H4 (cell line): ENCODE results near the gene NPHS2. TPM values are rescaled to one million over a fixed set of nuclear protein-coding genes. Genes with fewer than 3 reads are reported as not detected.
"Not testable (repeated sequence)": the region's sequence is repeated elsewhere in the genome, so short reads cannot be mapped to it uniquely, and the experiment has no call there.

Experiments used
- DNase-seq: peaks from one replicate; pipeline ENCODE4 v3.0.0-alpha.2; 2015; ENCODE audit warnings: low spot score
- total RNA-seq: library from RNA; depleted of rRNA; stranded (reverse); fragments of >200 nt; shearing (Covaris generic); gene quantifications from 2 replicates; pipeline ENCODE4 v1.2.3, GENCODE V29; 2014; rRNA removed

The NPHS2 gene
- total RNA-seq, 1 experiment from 2014 or later: not detected

DNA sequence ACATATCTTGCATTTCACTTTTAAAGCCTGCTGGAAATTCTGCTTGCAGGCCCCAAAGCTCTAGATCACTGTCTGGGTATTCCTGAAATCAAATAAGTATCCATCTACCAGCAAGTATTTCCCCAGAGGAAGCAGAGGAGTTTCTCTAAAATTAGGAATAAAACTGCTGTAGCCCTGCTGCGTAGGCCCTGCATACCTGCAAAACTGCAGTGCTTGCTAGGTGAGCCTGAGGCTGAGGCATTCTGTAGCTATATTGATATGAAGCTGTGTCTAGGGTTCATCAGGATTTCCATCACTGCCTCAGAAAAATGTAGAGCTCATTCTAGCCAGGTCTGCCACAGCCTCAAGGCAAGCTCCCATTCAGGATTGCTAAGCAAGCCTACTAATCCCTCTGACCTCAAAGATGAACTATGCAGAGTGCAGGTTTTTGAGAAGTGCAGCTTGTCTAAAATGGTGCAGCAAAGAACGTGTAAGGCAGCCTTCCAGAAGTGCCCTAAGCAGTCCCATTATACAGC lies 28.7 kb downstream of the NPHS2 start:
- DNase-seq: no peak

DNA sequence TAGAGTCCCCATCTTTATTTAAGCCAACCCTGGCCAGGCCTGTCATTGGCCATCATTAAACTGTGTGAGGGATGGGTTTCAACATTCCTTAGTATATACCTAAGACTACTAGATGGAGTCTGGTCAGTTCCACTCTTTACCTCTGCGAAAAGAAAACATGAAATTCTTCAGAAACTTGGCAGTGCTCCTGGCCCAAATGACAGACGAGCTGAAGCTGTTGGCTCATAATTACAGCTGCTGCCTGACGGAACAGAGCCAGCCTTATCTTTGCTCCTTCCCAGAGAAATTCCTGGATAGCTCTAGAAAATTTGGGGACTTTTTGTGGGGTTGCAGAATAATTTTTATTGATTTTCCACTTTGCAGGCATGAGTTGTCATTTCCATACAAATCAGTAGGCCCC lies 30.4 kb downstream of the NPHS2 start:
- DNase-seq: no peak

DNA sequence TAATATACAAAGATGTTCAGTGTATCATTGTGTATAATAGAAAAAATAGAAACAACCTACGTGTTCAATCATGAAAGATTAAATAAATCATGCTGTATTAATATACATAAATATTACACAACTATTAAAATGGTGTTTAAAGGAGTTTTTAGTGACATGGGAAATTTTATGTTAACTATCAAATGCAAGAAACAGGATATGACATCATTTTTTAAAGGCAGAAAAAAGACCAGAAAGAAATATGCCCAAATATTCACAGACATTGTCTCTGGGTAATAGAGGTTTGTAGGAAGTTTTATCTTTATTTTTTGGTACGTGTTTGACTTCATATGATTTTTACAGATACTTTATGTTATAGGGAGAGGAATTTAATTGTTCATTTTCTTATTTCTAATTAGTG lies 34.0 kb downstream of the NPHS2 start:
- DNase-seq: no peak

DNA sequence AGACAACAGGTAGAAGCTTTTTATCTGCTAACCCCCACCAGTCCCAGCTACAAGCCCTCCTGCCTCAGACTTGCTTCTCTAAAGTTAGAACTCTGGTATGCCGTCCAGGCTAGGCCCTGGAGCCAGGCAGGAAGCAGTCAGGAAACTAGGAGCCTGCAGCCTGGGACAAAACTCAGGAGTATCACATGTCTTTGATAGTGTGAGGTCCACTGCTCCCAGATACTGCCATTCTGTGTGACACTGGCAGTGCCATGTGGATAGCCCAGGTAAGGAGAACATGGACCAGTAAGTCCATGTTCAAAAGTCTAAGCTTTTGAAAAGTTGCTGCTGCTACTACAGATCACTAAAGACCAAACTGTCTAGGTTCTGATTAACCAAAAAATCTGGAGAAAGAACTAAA lies 45.4 kb downstream of the NPHS2 start:
- no peak for DNase-seq

DNA sequence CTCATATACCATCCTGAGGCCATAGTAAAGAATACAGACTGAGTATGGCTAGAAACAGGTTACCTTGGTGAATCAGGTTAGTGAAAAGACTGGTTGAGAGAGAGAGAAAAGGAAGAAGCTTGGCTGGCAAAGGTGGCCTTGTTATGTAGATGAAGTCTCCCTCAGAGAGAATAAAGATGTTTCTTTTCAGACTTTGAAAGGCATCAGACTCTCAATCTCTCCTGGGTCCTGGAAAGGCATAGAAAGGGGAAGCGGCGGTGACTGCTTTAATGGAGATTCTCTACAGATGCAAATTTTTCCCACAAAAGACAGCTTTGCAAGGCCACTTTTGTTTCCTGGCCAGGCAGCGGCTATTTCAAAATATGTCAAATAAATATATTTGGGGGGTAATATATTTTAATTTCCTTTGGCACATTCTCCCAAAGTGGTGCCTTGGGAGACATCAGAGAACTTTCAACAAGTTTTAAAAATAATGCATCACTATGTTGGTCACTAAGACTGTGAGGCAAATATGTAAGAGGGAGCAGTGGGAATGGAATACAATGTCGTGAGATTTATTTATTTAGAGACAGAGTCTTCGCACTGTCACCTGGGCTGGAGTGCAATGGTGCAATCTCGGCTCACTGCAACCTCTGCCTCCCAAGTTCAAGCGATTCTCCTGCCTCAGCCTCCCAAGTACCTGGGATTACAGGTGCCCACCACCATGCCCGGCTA lies 46.1 kb downstream of the NPHS2 start:
- DNase-seq: no peak

DNA sequence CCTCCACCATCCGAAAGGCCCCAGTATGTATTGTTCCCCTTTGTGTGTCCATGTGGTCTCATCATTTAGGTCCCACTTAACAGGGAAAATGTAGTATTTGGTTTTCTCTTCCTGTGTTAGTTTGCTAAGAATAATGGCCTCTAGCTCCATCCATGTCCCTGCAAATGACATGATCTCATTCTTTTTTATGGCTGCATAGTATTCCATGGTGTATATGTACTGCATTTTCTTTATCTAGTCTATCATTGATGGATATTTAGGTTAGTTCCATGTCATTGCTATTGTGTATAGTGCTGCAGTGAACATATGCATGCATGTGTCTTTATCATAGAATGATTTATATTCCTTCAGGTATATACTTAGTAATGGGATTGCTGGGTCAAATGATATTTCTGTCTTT lies 57.2 kb downstream of the NPHS2 start:
- DNase-seq: not testable (repeated sequence)

DNA sequence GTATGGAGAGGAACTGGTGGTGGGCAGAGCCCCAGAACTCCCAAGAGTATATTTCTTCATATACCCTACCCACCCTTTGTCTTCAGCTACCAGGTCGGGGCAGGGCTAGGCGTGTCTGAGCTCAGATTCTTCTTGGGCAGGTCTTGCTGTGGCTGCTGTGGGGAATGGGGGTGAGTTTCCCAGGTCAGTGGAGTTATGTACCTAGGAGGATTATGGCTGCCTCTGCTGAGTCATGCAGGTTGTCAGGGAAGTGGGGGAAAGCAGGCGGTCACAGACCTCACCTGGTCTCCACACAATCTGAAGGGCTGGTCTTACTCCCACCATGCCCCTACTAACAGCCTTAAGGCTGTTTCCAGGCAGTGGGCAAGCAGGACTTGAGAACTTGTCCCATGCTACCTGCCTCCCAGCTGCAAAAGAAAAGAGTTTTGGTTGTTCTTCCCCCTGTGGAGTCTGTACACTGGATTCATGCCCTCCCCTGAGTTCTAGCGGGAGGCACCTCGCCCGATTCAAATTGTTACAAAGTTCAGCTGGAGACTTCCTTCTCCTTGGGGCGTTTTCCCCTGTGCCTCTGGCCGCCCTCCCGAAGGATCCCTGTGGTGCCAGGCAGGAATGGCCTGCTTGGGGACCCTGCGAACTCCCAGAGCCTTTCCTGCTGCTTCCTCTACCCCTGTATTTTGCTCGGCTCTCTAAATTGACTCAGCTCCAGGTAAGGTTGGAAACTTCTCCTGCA lies 58.6 kb downstream of the NPHS2 start:
- no peak for DNase-seq

DNA sequence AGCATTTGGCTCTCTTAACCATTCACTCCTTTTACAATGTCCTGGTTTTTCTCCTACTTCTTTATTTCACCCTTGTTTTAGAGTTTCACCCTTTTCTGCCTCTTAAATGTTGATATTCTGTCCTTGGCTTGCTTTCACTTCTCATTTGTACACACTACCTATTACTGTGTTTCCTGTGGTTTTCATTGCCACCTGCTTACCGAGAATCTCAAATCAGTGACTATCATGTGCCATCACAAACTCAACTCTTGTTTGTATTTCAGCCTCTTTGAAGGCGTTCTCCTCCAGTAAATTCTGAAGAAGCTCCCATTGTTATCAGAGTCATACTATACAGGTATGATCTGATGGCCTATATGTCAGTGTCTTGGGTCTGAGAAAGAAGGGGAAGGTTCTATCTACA lies 65.7 kb downstream of the NPHS2 start:
- no peak for DNase-seq

DNA sequence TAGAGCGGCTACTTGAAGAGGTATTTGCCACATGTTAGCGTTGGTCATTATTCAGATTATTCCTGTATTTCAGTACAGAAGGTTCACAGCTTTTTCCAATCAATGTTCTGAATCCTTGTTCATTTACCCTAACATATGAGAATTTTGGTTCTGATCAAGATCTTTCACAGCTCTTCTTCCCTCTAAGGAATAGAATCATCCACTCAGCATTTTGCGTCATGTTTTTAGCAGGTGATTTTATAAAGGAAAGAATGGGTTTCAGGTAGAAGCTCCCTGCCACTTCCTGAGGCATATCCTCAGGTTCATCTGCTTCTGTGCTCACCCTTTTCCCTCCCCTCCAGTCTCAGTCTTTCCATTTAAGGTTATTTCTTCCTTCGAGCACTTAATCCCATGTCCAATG lies 66.4 kb downstream of the NPHS2 start:
- no peak for DNase-seq

DNA sequence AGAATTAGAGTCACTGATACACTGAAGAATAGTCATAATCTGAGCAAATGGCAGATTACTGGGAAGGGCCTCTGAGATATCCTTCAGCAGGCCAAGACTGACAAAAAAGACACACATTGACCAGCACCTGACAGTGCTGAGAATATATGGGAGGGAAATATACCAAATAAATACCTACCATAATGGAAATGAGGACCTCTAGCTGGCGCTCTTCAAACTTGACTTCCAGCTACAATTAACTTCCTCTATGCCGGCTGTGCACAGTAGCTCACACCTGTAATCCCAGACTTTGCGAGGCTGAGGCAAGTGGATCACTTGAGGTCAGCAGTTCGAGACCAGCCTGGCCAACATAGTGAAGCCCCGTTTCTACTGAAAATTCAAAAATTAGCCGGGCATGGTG lies 69.5 kb downstream of the NPHS2 start:
- DNase-seq: no peak

Other genes starting within 250 kb of the NPHS2 start
- 3.0 TPM in 1 of 2 replicates, not detected in the other for gene AXDND1, start 210.0 kb downstream of the NPHS2 start, total RNA-seq
- not detected in 2 replicates for gene TDRD5, start 15.9 kb upstream of the NPHS2 start, total RNA-seq
- gene FAM163A, start 167.3 kb upstream of the NPHS2 start, total RNA-seq: not detected in 2 replicates